GM23338 (cell line): ENCODE results near the gene LRRC28.

Experiments
- CREB1 ChIP-seq: fragments of 250-450 bp; sonication (Bioruptor Pico); IDR thresholded peaks from 2 replicates; pipeline ENCODE4 v1.5.0; 2020; ENCODE audit warnings: low read depth, mild to moderate bottlenecking, moderate library complexity
- CTCF ChIP-seq, 2 experiments: fragments of 200-600 bp in 1 of 2; sonication (generic) in 1 of 2; conservative IDR thresholded peaks; 2 replicates each; pipeline versions ENCODE4 v1.5.1 to v1.6.1; 2016 to 2017; ENCODE audit warnings: antibody characterized with exemption in 2 of 2, low read depth in 2 of 2, mild to moderate bottlenecking in 2 of 2, moderate library complexity in 1 of 2
- EZH2 ChIP-seq: fragments of 200-600 bp; sonication (generic); IDR thresholded peaks from one replicate; pipeline ENCODE4 v1.8.0; 2017; ENCODE audit warnings: antibody characterized with exemption, mild to moderate bottlenecking, low read depth; ENCODE audit not compliant: unreplicated experiment
- EZH2phosphoT487 ChIP-seq: fragments of 200-600 bp; sonication (generic); IDR thresholded peaks from one replicate; pipeline ENCODE4 v1.8.1; 2018; ENCODE audit warnings: antibody characterized with exemption; ENCODE audit not compliant: unreplicated experiment
- JUNB ChIP-seq: IDR thresholded peaks from one replicate; pipeline ENCODE4 v1.6.1; 2016; ENCODE audit warnings: antibody characterized with exemption; ENCODE audit not compliant: unreplicated experiment
- NANOG ChIP-seq: IDR thresholded peaks from 2 replicates; pipeline ENCODE4 v1.6.1; 2016; ENCODE audit warnings: antibody characterized with exemption, borderline replicate concordance
- POLR2AphosphoS5 ChIP-seq: IDR thresholded peaks from 2 replicates; pipeline ENCODE4 v1.6.1; 2016; ENCODE audit warnings: antibody characterized with exemption, low read depth
- REST ChIP-seq: IDR thresholded peaks from one replicate; pipeline ENCODE4 v1.6.1; 2018; ENCODE audit warnings: antibody characterized with exemption; ENCODE audit not compliant: unreplicated experiment
- ZNF331 ChIP-seq: fragments of 250-450 bp; sonication (Bioruptor Pico); IDR thresholded peaks from 2 replicates; pipeline ENCODE4 v1.5.0; 2020; ENCODE audit warnings: low read depth, mild to moderate bottlenecking, moderate library complexity
- ZNF462 ChIP-seq: fragments of 250-450 bp; sonication (Bioruptor Pico); IDR thresholded peaks from 2 replicates; pipeline ENCODE4 v1.5.0; 2020; ENCODE audit warnings: mild to moderate bottlenecking, moderate library complexity

- TF ChIP-seq CTCF (conservative IDR thresholded peaks at IDR 0.05; ENCODE audit: low read depth in 2 of 2) (no peak), CREB1 (CRISPR knock-in tag) (no peak), REST (no peak), EZH2 (no peak), POLR2AphosphoS5 (no peak), EZH2phosphoT487 (no peak), JUNB (no peak), ZNF331 (CRISPR knock-in tag) (no peak), ZNF462 (no peak), NANOG (no peak)
Observed at GRCh38 chr15:99409560-99409959, 158.3 kb downstream of the LRRC28 start.
